K562 (cell line): Measurements from ENCODE around the gene KMT2D. TPM values are rescaled to one million over a fixed set of nuclear protein-coding genes. Genes with fewer than 3 reads are reported as not detected.

Source experiments
- CHAMP1 ChIP-seq: fragments of 450-650 bp; IDR thresholded peaks from 2 replicates; pipeline ENCODE4 v1.6.1; 2016; ENCODE audit warnings: mild to moderate bottlenecking
- NFE2 ChIP-seq: IDR thresholded peaks from 2 replicates; pipeline ENCODE4 v1.6.1; 2014; ENCODE audit warnings: antibody characterized with exemption, low read depth
- PML ChIP-seq: IDR thresholded peaks from 2 replicates; pipeline ENCODE4 v1.6.1; 2012; ENCODE audit warnings: low read length, inconsistent platforms
- POLR3A ChIP-seq: IDR thresholded peaks from 2 replicates; pipeline ENCODE4 v1.6.1; 2011; ENCODE audit warnings: borderline replicate concordance, mild to moderate bottlenecking, moderate library complexity; ENCODE audit not compliant: insufficient read length, insufficient read depth; ENCODE audit errors: extremely low read depth
- POU5F1 ChIP-seq: fragments of 150-350 bp; IDR thresholded peaks from 2 replicates; pipeline ENCODE4 v1.6.1; 2014; ENCODE audit warnings: borderline replicate concordance, low read length, low read depth, mild to moderate bottlenecking; ENCODE audit not compliant: partially characterized antibody
- SIRT6 ChIP-seq: IDR thresholded peaks from one replicate; pipeline ENCODE4 v1.6.1; 2012; ENCODE audit warnings: low read depth, mild to moderate bottlenecking, control low read depth, inconsistent platforms, low read length, moderate library complexity
- SNAPC5 ChIP-seq: fragments of 250-450 bp; sonication (Bioruptor Pico); IDR thresholded peaks from 2 replicates; pipeline ENCODE4 v1.8.0; 2021; ENCODE audit warnings: moderate library complexity, mild to moderate bottlenecking, inconsistent platforms
- TCF15 ChIP-seq: fragments of 250-450 bp; sonication (Bioruptor Pico); IDR thresholded peaks from 2 replicates; pipeline ENCODE4 v1.8.0; 2022; ENCODE audit warnings: moderate library complexity, mild to moderate bottlenecking, inconsistent platforms
- TRIM24 ChIP-seq, 2 experiments: fragments of 450-650 bp; IDR thresholded peaks; 2 replicates each; pipeline ENCODE4 v1.6.1; 2016
- UBTF ChIP-seq, 2 experiments: IDR thresholded peaks; 2 replicates each; pipeline ENCODE4 v1.6.1; 2012; ENCODE audit warnings: improper control_type of control experiment in 2 of 2, low read depth in 2 of 2, low read length in 2 of 2, borderline replicate concordance in 1 of 2
- ZBTB49 ChIP-seq: sonication (generic); formaldehyde crosslinking; IDR thresholded peaks from 2 replicates; pipeline ENCODE4 v1.8.0; 2022; ENCODE audit warnings: missing genetic modification reagents, mild to moderate bottlenecking, borderline replicate concordance
- ZC3H11A ChIP-seq: IDR thresholded peaks from 2 replicates; pipeline ENCODE4 v1.6.1; 2012; ENCODE audit warnings: low read depth, low read length, improper control_type of control experiment
- ZKSCAN1 ChIP-seq: fragments of 150-350 bp; IDR thresholded peaks from 2 replicates; pipeline ENCODE4 v1.6.1; 2016; ENCODE audit warnings: low read depth, low read length
- ZNF23 ChIP-seq: fragments of 250-450 bp; sonication (Bioruptor Pico); IDR thresholded peaks from 2 replicates; pipeline ENCODE4 v1.4.0; 2020; ENCODE audit warnings: mild to moderate bottlenecking
- ZNF263 ChIP-seq: sonication (generic); formaldehyde crosslinking; IDR thresholded peaks from 2 replicates; pipeline ENCODE4 v1.8.0; 2022; ENCODE audit warnings: mild to moderate bottlenecking, missing genetic modification reagents, borderline replicate concordance
- ZNF395 ChIP-seq: fragments of 200-800 bp; sonication (Bioruptor generic); IDR thresholded peaks from 2 replicates; pipeline ENCODE4 v1.6.1; 2017; ENCODE audit warnings: missing genetic modification characterization, missing compliant biosample characterization
- ZNF551 ChIP-seq: fragments of 250-450 bp; sonication (Bioruptor Pico); IDR thresholded peaks from 2 replicates; pipeline ENCODE4 v1.5.0; 2021; ENCODE audit warnings: mild to moderate bottlenecking, moderate library complexity
- polyA plus RNA-seq, 8 experiments: library from polyadenylated mRNA; depleted of rRNA in 4 of 8; stranded (reverse) in 5 of 8; unstranded in 3 of 8; fragments of >200 nt; fragmentation: Nextera tagmentation in 2 of 8; fragmentation: Illumina TruSeq in 1 of 8; extraction: Ambion mirVana in 2 of 8; extraction: Trizol in 1 of 8; gene quantifications; 2 replicates each; pipeline versions ENCODE4 v1.2.1 to v1.2.3, GENCODE V29; 2011 to 2014; ENCODE audit warnings: inconsistent platforms in 1 of 8, missing spikeins in 1 of 8
- total RNA-seq, 7 experiments: library from RNA; depleted of rRNA in 6 of 7; stranded (reverse); fragments of >200 nt in 6 of 7; fragmentation: Illumina TruSeq in 2 of 7; extraction: Trizol in 2 of 7; gene quantifications; 2 replicates each; pipeline versions ENCODE4 v1.2.1 to v1.2.3, GENCODE V29; 2011 to 2021; ENCODE audit warnings: low replicate concordance in 1 of 7

Gene KMT2D
- total and polyA plus RNA-seq, 9 of the 15 experiments (the other 6 are each of a cell fraction or from before 2014, with no cell fraction given): 0.22 to 93.7 (median 13.7) TPM

- peak; percentile 73 for TF ChIP-seq ZNF395 (CRISPR knock-in tag)
- no peak for TF ChIP-seq CHAMP1
- no peak for TF ChIP-seq SNAPC5 (CRISPR knock-in tag)
- no peak; the same call in 1 of the 2 replicates for TF ChIP-seq ZNF263 (CRISPR knock-in tag)
- TF ChIP-seq ZBTB49: no peak
- no peak for TF ChIP-seq TCF15 (CRISPR knock-in tag)
- peak; percentile 82 for TF ChIP-seq PML
- TF ChIP-seq ZKSCAN1: no peak
- TF ChIP-seq TRIM24 (IDR thresholded peaks at IDR 0.05): peak in 1 of 2 experiments; percentile 29; a peak in 1 of 4 replicates
- TF ChIP-seq SIRT6: no peak
- TF ChIP-seq ZNF551 (CRISPR knock-in tag): no peak
- no peak for TF ChIP-seq ZNF23 (CRISPR knock-in tag)
- TF ChIP-seq POU5F1: peak; percentile 45
- peak; percentile 60; the same call in 1 of the 2 replicates for TF ChIP-seq NFE2
- no peak for TF ChIP-seq POLR3A
- TF ChIP-seq ZC3H11A: no peak
- peak in 1 of 2 experiments; percentile 53; a peak in 1 of 4 replicates for TF ChIP-seq UBTF (IDR thresholded peaks at IDR 0.05; ENCODE audit: borderline replicate concordance in 1 of 2, low read depth in 2 of 2, low read length in 2 of 2)
Measured at GRCh38 chr12:49018261-49019119, 42.1 kb downstream of the KMT2D start, which contains the start of gene PRKAG1 (continued).
